ENCODE measurements around the gene KIAA0586.

DNA sequence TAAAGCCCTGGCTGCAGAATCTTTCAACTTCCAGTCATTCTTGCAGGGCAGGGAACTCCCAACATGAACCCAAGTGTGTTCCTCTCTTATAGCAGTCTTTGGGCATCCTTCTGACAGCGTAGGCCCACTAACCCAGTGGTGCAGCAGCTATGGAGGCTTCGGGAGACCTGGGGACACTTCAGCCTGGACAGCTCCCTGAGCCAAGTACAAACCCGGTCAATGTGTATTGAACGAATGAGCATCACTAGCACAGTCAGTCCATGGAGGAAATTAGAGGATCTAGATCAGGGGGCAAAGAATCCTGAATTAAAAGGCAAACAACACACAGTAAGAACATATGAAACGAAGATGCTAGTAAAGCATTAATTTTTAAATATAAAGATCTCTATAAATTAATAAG, 41.8 kb downstream of the KIAA0586 start:
- TF ChIP-seq CCNT2 (IDR thresholded peaks at IDR 0.05; ENCODE audit: borderline replicate concordance, extremely low read depth, insufficient read length, low read depth, low read length): no peak
- TF ChIP-seq, protein P1, sequence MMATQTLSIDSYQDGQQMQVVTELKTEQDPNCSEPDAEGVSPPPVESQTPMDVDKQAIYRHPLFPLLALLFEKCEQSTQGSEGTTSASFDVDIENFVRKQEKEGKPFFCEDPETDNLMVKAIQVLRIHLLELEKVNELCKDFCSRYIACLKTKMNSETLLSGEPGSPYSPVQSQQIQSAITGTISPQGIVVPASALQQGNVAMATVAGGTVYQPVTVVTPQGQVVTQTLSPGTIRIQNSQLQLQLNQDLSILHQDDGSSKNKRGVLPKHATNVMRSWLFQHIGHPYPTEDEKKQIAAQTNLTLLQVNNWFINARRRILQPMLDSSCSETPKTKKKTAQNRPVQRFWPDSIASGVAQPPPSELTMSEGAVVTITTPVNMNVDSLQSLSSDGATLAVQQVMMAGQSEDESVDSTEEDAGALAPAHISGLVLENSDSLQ (IDR thresholded peaks at IDR 0.05): no peak
- no peak for TF ChIP-seq MYC (IDR thresholded peaks at IDR 0.05; ENCODE audit: low read depth, low read length)
- TF ChIP-seq MYC (CRISPR knock-in tag; IDR thresholded peaks at IDR 0.05; ENCODE audit: borderline replicate concordance, low read depth): no peak
- no peak for TF ChIP-seq CCAR2 (IDR thresholded peaks at IDR 0.05; ENCODE audit: low read depth, low read length)
